Measurements from ENCODE around the gene KRTAP9-8.
"Not testable (repeated sequence)": the region's sequence is repeated elsewhere in the genome, so short reads cannot be mapped to it uniquely, and the experiment has no call there.

Gene KRTAP9-8

DNA sequence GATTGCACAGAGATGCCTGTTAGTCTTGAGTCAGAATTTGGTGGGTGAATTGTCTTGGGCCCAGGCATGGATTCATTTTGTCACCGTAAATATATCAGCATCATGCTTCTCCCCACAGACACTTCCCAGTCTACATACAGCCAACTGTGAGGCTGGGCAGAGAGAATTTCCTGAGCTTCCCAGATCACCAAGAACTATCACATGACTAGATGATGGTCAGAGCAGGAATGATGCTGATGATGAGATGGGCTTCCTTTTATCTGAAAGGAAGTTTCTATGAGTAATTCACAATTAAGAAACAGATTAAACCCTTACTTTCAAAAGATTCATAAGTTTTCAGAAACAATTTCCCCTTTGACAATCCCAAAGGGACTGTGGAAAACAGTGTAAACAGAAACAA lies 17.1 kb downstream of the KRTAP9-8 start:
- no peak overlapping the region for H3K4me3 ChIP-seq
- H3K27ac ChIP-seq = no peak overlapping the region

DNA sequence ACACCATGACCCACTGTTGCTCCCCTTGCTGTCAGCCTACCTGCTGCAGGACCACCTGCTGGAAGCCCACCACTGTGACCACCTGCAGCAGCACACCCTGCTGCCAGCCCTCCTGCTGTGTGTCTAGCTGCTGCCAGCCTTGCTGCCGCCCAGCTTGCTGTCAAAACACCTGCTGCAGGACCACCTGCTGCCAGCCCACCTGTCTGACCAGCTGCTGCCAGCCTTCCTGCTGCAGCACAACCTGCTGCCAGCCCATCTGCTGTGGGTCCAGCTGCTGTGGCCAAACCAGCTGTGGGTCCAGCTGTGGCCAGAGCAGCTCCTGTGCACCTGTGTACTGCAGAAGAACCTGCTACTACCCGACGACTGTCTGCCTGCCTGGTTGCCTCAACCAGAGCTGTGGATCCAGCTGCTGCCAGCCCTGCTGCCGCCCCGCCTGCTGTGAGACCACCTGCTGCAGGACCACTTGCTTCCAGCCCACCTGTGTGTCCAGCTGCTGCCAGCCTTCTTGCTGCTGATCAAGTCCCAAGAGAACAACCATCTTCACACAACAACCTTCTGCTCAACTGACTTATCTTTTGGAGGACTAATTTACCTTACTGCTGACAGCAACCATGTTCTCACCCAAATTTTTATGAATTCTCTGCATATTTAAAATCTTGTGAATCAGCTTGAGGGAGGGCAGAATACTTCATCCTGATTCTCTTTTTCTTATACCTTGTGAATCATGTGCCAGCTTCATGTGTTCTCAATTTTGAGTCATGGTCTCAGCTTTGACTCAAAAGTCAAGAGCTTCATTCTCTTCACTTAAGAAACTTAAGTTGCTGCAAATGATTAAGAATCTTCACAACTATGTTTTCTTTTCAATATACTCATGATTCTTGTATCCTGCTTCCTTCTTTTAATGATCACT lies 17.8 kb downstream of the KRTAP9-8 start, which contains the start of gene KRTAP9-9:
Gene KRTAP9-9 (plus strand): TSS at position 4 of the 910 bp plus-strand sequence.
- not testable (repeated sequence) for H3K4me3 ChIP-seq, H3K27ac ChIP-seq

DNA sequence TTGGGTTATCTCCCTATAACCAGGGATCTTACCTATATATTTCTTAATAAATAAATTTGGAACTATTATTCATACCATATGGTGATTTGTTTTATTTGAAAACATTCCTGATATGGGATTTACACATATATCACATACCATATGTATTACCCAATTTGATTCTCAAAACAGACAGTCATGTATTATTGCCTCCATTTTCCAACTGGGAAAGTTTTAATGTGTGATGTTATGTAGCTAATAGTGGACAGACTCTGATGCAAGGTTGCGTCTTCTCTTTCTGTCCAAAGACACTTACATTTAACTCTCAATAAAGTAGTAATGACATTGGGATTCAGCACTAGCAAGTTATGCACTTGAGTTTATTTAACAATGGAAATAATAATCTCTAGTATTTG lies 18.5 kb downstream of the KRTAP9-8 start:
- H3K27ac ChIP-seq = no peak overlapping the region
- H3K4me3 ChIP-seq = no peak overlapping the region

DNA sequence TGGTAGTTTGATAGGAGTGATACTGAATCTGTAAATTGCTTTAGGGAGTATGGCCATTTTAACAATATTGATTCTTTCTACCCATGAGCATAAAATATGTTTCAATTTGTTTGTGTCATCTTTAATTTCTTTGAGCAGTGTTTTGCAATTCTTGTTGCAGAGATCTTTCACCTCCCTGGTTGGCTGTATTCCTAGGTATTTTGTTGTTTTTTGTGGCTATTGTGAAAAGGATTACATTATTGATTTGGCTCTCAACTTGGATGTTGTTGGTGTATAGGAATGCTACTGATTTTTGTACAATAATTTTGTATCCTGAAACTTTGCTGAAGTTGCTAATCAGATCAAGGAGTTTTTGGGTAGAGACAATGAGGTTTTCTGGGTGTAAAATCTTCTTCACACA lies 20.6 kb downstream of the KRTAP9-8 start:
- Histone ChIP-seq H3K4me3 (no peak overlapping the region), H3K27ac (no peak overlapping the region)

DNA sequence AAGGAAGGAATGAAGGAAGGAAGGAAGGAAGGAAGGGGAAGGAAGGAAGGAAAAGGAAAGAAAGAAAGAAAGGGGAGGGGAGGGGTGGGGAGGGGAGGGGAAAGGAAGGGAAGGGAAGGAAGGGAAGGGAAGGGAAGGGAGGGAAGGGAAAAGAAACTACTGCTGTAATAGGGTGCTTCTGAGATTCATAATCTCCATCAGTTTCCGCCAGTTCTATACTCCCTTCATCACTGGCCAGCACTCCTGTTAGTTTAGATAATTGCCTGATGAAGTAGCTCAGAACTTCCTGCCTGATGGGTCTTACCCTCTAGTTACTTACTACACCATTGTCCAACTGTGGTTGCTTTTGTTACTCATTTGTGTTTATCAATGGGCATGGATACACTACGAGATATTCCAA lies 25.4 kb downstream of the KRTAP9-8 start:
- Histone ChIP-seq H3K4me3 (no peak overlapping the region), H3K27ac (no peak overlapping the region)

DNA sequence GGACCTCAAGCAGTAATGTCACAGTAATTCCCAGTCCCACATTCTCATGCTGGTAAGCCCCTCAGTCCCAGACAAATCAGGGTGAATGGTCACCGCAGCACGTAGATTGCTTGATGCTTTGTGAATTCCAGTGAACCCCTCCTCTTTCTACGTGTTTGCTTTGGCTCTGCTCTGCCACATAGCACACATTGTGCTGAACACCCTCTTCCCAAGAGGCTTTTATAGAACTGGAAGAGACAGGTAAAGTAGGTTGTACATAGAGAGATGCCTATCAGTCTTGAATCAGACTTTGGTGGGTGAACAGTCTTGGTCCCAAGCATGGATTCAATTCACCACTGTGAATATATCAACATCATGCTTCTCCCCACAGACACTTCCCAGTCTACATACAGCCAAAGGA lies 26.8 kb downstream of the KRTAP9-8 start:
- H3K4me3 ChIP-seq = no peak overlapping the region
- H3K27ac ChIP-seq = no peak overlapping the region

DNA sequence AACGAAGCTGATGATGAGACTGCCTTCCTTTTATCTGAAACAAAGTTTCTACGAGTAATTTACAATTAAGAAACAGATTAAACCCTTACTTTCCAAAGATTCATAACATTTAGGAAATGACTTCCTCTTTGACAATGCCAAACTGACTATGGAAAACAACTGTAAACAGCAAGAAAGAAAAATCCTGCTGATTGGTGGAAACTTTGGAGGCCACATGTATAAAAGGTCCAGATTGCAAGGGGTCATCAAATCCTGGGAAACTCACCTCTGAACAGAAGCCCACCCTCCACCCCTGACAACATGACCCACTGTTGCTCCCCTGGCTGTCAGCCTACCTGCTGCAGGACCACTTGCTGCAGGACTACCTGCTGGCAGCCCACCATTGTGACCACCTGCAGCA lies 27.3 kb downstream of the KRTAP9-8 start, which contains the start of gene KRTAP9-6:
Gene KRTAP9-6 (plus strand): TSS at position 301 of the 400 bp plus-strand sequence. CDS start 0 bp downstream, at position 301.
- Histone ChIP-seq H3K27ac (no peak within 1 kb of the TSS), H3K4me3 (no peak within 1 kb of the TSS)

DNA sequence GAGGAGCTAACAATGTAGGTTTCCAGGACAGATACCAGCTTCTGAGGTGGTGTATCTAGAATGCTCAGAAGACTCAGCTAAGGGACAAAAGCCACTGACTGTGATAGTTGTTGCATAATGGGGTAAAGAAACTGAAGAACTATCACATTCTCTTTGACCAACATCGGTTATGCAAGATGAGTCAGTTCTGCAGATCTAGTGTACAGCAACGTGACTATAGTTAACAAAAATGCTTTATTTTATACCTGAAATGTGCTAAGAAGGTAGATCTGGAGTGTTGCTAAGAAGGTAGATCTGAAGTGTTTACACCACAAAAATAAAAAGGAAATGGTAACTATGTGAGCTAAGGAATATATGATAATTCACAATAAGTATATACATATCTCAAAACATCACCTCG lies 29.9 kb downstream of the KRTAP9-8 start:
- H3K27ac ChIP-seq = no peak overlapping the region

DNA sequence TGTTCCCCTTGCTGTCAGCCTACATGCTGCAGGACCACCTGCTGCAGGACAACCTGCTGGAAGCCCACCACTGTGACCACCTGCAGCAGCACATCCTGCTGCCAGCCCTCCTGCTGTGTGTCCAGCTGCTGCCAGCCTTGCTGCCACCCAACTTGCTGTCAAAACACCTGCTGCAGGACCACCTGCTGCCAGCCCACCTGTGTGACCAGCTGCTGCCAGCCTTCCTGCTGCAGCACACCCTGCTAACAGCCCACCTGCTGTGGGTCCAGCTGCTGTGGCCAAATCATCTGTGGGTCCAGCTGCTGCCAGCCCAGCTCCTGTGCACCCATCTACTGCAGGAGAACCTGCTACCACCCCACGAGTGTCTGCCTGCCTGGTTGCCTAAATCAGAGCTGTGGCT lies 33.5 kb downstream of the KRTAP9-8 start:
- not testable (repeated sequence) for H3K27ac ChIP-seq, H3K4me3 ChIP-seq

More for the DNA sequence above, 29.9 kb downstream of the KRTAP9-8 start:
- H3K4me3 ChIP-seq = no peak overlapping the region

DNA sequence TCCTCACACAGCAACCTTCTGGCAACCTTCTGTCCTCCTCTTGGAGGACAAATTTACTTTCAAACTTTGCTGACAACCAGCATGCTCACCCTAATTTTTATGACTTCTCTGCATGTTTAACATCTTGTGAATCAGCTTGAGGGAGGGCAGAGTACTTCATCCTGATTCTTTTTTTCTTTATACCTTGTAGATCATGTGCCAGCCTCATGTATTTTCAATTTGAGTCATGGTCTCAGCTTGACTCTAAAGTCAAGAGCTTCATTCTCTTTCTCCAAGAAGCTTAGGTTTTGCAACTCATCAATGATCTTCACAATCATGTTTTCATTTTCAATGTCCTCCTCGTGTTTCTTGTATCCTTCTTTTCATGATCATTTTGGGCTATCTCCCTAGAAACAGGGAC lies 34.1 kb downstream of the KRTAP9-8 start:
- H3K27ac ChIP-seq = no peak overlapping the region
- no peak overlapping the region for H3K4me3 ChIP-seq

DNA sequence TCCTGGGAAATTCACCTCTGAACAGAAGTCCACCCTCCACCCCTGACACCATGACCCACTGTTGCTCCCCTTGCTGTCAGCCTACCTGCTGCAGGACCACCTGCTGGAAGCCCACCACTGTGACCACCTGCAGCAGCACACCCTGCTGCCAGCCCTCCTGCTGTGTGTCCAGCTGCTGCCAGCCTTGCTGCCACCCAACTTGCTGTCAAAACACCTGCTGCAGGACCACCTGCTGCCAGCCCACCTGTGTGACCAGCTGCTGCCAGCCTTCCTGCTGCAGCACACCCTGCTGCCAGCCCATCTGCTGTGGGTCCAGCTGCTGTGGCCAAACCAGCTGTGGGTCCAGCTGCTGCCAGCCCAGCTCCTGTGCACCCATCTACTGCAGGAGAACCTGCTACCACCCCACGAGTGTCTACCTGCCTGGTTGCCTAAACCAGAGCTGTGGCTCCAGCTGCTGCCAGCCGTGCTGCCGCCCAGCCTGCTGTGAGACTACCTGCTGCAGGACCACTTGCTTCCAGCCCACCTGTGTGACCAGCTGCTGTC lies 37.9 kb downstream of the KRTAP9-8 start, which contains the start of gene KRTAP9-7:
Gene KRTAP9-7 (plus strand): TSS at position 51 of the 543 bp plus-strand sequence. CDS start 0 bp downstream, at position 51.
- not testable (repeated sequence) for H3K27ac ChIP-seq, H3K4me3 ChIP-seq

DNA sequence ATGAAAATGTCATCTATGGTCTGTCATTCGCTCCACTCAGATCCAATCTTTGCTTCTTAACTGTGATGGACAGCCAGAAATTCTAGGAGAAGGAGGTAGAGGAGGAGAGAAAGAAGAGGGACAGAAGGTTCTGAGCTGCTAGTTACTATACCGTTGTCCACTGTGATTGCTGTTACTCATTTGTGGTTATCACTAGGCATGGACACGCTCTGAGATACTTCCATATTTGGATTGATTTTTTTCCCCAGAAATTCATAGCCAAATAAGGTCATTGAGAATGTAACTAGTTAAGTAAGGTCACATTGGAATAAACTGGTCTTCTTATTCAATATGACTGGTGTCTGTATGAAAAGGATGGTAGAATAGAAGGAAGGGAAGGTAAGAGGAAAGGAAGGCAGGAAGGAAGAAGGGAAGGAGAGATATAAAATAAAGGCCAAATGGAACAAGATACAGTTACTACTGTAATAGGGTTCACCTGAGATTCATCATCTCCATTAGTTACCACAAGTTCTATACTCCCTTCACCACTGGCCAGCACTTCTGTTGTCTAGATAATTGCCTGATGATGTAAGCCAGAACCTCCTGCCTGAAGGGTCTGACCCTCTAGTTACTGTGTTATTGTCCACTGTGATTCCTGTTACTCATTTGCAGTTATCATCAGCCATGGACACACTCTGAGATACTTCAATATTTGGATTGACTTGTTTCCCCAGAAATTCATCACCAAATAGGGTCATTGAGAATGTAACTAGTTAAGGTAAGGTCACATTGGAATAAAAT lies 40.6 kb downstream of the KRTAP9-8 start:
- Histone ChIP-seq H3K27ac (no peak overlapping the region), H3K4me3 (no peak overlapping the region)

DNA sequence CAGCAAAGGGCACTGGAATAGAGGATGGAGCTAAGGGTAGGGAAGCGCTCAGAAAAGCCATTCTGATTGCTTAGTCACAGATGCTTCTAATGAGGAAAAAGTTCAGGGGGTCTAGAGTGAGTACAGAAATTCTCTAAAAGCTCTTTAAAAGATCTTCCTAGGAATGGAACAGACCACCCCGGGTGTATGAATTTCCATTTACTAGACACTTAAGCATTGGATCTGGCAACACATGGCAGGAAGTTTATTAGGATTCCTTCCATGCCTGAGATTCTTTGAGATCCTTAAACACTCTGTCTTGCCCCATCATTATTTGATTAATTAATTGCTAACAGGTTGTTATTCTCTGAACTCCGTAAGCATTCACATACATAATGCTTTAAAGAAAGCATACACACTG lies 46.2 kb downstream of the KRTAP9-8 start:
- H3K4me3 ChIP-seq = no peak overlapping the region
- H3K27ac ChIP-seq = no peak overlapping the region

DNA sequence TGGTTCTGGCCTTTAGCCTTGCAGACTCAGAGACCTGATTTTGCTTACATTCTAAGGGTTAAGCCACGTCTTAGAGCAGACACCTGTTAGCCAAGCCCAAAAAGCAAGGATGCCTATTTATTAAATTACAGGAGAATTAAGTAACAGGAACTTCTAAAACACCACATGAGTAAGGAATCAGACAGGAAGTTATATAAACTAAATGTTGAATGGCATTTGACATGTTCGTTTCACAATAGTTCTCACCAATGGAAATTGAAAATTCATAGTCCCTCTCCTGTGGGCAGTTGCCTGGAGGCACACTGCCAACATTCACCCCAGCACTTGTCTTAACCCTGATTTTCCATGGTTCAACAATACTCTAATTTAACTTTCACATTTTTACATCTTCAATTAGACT lies 46.7 kb downstream of the KRTAP9-8 start:
- Histone ChIP-seq H3K4me3 (no peak overlapping the region), H3K27ac (no peak overlapping the region)

DNA sequence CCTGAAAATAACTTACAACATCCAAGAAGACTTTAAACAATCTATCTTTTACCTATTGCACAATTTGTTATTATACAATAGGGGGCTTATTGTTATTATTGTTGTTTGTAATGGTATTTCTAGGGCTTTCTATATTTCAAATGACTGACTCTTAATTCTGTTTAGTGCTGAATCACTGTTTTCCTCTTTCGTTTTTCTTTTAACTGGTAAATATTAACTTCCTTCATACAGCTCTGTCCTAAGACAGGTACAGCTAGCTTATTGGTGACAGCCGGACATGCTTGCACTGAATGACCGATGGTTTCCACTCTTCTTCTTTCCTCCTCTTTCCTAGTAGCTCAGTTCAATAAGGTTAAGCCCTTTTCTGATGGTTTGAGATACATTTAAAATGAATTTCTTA lies 49.3 kb downstream of the KRTAP9-8 start:
- Histone ChIP-seq H3K4me3 (no peak overlapping the region), H3K27ac (no peak overlapping the region)
